SK-N-SH (cell line): ENCODE results near the gene SLC25A51. TPM values are rescaled to one million over a fixed set of nuclear protein-coding genes. Genes with fewer than 3 reads are reported as not detected.

Source experiments
- CTCF ChIA-PET: fragments of 300-600, 350-600 bp; formaldehyde crosslinking; extraction: SDS; loops from one replicate; lab custom pipeline; 2021; lab: Yijun Ruan, JAX
- POLR2A ChIA-PET: fragments of 350-600 bp; sonication (Branson Sonifier 250); formaldehyde crosslinking; extraction: SDS; loops from one replicate; lab custom pipeline; 2020; ENCODE audit warnings: antibody characterized with exemption, inconsistent platforms; lab: Yijun Ruan, JAX
- DNase-seq: peaks from one replicate; pipeline ENCODE4 v3.0.0; 2012
- H2AFZ ChIP-seq: fragments of 200-600 bp; sonication (generic); 2 replicates; pipeline ENCODE4 v1.8.1; 2016; ENCODE audit warnings: antibody characterized with exemption, mild to moderate bottlenecking, low read depth
- H3F3A ChIP-seq: fragments of 200-600 bp; sonication (generic); replicated peaks from 2 replicates; pipeline ENCODE3; 2016; ENCODE audit warnings: antibody characterized with exemption, mild to moderate bottlenecking; ENCODE audit not compliant: insufficient read depth
- H3K27ac ChIP-seq, 2 experiments: fragments of 200-500 bp in 1 of 2; fragments of 200-600 bp in 1 of 2; sonication (Bioruptor generic) in 1 of 2; sonication (generic), shearing (Covaris generic) in 1 of 2; 2 replicates each; pipeline versions ENCODE4 v1.5.1 to v1.6.1; 2014 to 2016; ENCODE audit warnings: low read depth in 2 of 2, inconsistent platforms in 1 of 2, low read length in 1 of 2, mild to moderate bottlenecking in 1 of 2, mixed read lengths in 1 of 2
- H3K27me3 ChIP-seq: fragments of 200-600 bp; sonication (generic), shearing (Covaris generic); 2 replicates; pipeline ENCODE4 v1.6.1; 2016; ENCODE audit warnings: mixed run types; ENCODE audit not compliant: insufficient read depth
- H3K36me3 ChIP-seq, 2 experiments: fragments of 200-500 bp in 1 of 2; fragments of 200-600 bp in 1 of 2; sonication (Bioruptor generic) in 1 of 2; sonication (generic) in 1 of 2; replicated peaks in 1 of 2; 2 replicates each; pipeline versions ENCODE3 to v1.5.1; 2014 to 2016; ENCODE audit warnings: low read length in 1 of 2, mild to moderate bottlenecking in 1 of 2; ENCODE audit not compliant: insufficient read depth in 2 of 2, control insufficient read depth in 1 of 2
- H3K4me1 ChIP-seq, 2 experiments: fragments of 200-500 bp in 1 of 2; fragments of 200-600 bp in 1 of 2; sonication (Bioruptor generic) in 1 of 2; sonication (generic), shearing (Covaris generic) in 1 of 2; 2 replicates each; pipeline versions ENCODE4 v1.5.1 to v1.6.1; 2014 to 2016; ENCODE audit warnings: low read depth in 1 of 2, low read length in 1 of 2, mixed run types in 1 of 2; ENCODE audit not compliant: insufficient read depth in 2 of 2, control insufficient read depth in 1 of 2
- H3K4me2 ChIP-seq: fragments of 200-600 bp; sonication (generic), shearing (Covaris generic); 2 replicates; pipeline ENCODE4 v1.6.1; 2017; ENCODE audit warnings: mixed run types
- H3K4me3 ChIP-seq, 2 experiments: fragments of 200-500 bp in 1 of 2; fragments of 200-600 bp in 1 of 2; sonication (Bioruptor generic) in 1 of 2; sonication (generic), shearing (Covaris generic) in 1 of 2; 2 replicates each; pipeline versions ENCODE4 v1.5.1 to v1.8.1; 2014 to 2016; ENCODE audit warnings: low read depth in 2 of 2, inconsistent platforms in 1 of 2, low read length in 1 of 2, mild to moderate bottlenecking in 1 of 2, mixed read lengths in 1 of 2, moderate library complexity in 1 of 2
- H3K79me2 ChIP-seq: fragments of 200-600 bp; sonication (generic); 2 replicates; pipeline ENCODE4 v1.8.1; 2017; ENCODE audit warnings: mild to moderate bottlenecking; ENCODE audit not compliant: insufficient read depth
- H3K9ac ChIP-seq: fragments of 200-600 bp; sonication (generic); 2 replicates; pipeline ENCODE4 v1.6.1; 2017; ENCODE audit warnings: mixed run types
- H3K9me2 ChIP-seq: fragments of 200-600 bp; sonication (generic); 2 replicates; pipeline ENCODE4 v1.6.1; 2017; ENCODE audit warnings: mixed run types
- H3K9me3 ChIP-seq: fragments of 200-600 bp; sonication (generic); 2 replicates; pipeline ENCODE4 v1.6.1; 2017; ENCODE audit warnings: mixed run types, mild to moderate bottlenecking, moderate library complexity
- H4K20me1 ChIP-seq: fragments of 200-600 bp; sonication (generic); 2 replicates; pipeline ENCODE4 v1.6.1; 2017; ENCODE audit warnings: mild to moderate bottlenecking, mixed run types; ENCODE audit not compliant: insufficient read depth
- CHD2 ChIP-seq: fragments of 150-350 bp; IDR thresholded peaks from 2 replicates; pipeline ENCODE4 v1.6.1; 2018; ENCODE audit warnings: low read length; ENCODE audit not compliant: partially characterized antibody
- EZH2phosphoT487 ChIP-seq: fragments of 200-600 bp; sonication (generic); IDR thresholded peaks from 2 replicates; pipeline ENCODE4 v1.6.1; 2017; ENCODE audit warnings: low read depth, mixed run types, mild to moderate bottlenecking, antibody characterized with exemption, moderate library complexity, borderline replicate concordance
- FOXM1 ChIP-seq: IDR thresholded peaks from 2 replicates; pipeline ENCODE4 v1.4.0; 2012; ENCODE audit warnings: low read depth, mild to moderate bottlenecking
- GATA2 ChIP-seq: sonication (generic); formaldehyde crosslinking; IDR thresholded peaks from 2 replicates; pipeline ENCODE4 v1.5.0; 2020; ENCODE audit warnings: mild to moderate bottlenecking, missing genetic modification reagents
- MXI1 ChIP-seq: IDR thresholded peaks from 2 replicates; pipeline ENCODE4 v1.6.1; 2012; ENCODE audit warnings: mild to moderate bottlenecking, low read depth, low read length, improper control_type of control experiment
- NFIC ChIP-seq: IDR thresholded peaks from 2 replicates; pipeline ENCODE4 v1.4.0; 2012; ENCODE audit warnings: borderline replicate concordance
- RAD21 ChIP-seq: IDR thresholded peaks from 2 replicates; pipeline ENCODE4 v1.6.1; 2012; ENCODE audit warnings: mild to moderate bottlenecking, low read length
- RCOR1 ChIP-seq: fragments of 150-350 bp; IDR thresholded peaks from 2 replicates; pipeline ENCODE4 v1.6.1; 2017; ENCODE audit warnings: antibody characterized with exemption, low read length
- TCF12 ChIP-seq: IDR thresholded peaks from 2 replicates; pipeline ENCODE4 v1.4.0; 2012
- USF1 ChIP-seq: IDR thresholded peaks from 2 replicates; pipeline ENCODE4 v1.4.0; 2012; ENCODE audit warnings: low read depth, borderline replicate concordance
- WGBS: methylation state at CpG from one replicate; pipeline ENCODE4 v1.1.6; 2017; ENCODE audit warnings: low lambda C conversion rate; 5-methylcytosine and 5-hydroxymethylcytosine counted together
- polyA plus RNA-seq, 3 experiments: library from polyadenylated mRNA; depleted of rRNA; stranded (reverse); fragments of >200 nt; gene quantifications; 2 replicates each; pipeline ENCODE4 v1.2.3, GENCODE V29; 2012
- TF ChIP-seq, protein P1 (sequence below): IDR thresholded peaks from 2 replicates; pipeline ENCODE4 v1.6.1; 2012; ENCODE audit warnings: mild to moderate bottlenecking, low read depth, low read length, moderate library complexity
- TF ChIP-seq, protein P2 (sequence below): IDR thresholded peaks from 2 replicates; pipeline ENCODE4; 2012
- TF ChIP-seq, protein P3 (sequence below): fragments of 150-350 bp; IDR thresholded peaks from 2 replicates; pipeline ENCODE4 v1.6.1; 2016; ENCODE audit warnings: mild to moderate bottlenecking, low read depth, low read length
- TF ChIP-seq, protein P4 (sequence below): fragments of 200-600 bp; sonication (generic); IDR thresholded peaks from 2 replicates; pipeline ENCODE4 v1.6.1; 2017; ENCODE audit warnings: antibody characterized with exemption, mild to moderate bottlenecking, moderate library complexity

Gene SLC25A51
- polyA plus RNA-seq, 1 of the 3 experiments (the other 2 are of a cell fraction), result 13.3 TPM

DNA sequence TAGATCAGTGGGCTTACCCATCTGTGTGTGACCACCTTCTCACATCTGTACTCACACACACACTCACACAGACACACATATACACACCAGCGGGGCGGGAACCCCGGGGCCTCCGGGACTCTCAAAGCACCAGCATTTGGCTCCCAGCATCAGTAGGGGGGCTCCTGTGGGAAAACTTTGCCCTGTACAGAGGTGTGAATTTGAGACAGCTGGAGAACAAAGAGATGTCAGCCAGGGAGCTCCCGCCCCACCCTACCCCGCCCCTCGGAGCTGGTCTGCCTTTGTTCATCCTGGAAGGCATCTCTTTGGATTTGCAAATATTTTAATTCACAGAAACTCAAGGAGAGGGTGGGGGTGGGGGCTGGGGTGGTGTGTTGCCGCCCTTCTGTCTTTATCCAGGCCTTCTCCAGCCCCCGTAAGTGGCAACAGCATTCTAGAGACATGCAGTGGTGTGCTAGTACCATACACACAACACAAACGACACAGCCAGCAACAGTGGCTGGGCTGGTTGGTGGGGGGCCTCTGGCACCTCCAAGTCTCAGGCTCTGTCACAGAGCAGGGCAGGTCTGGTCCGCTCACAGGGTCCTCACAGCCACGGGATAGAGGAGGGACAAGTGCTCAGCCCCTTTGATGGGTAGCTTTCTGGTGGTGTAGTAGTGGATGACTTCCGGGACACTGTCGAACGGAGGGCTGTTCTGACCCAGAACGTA lies 15.5 kb upstream of the SLC25A51 start:
- H3K27ac ChIP-seq, result no peak overlapping the region
- no peaks in the 10 kb centered on the region for H3K9me3 ChIP-seq
- ChIA-PET POLR2A (no interaction called here), CTCF (interaction anchor here (1.1 kb wide), 1 partner anchor 169 kb away, joined by 4 read pairs; no protein-coding TSS in a partner anchor)
- no peak overlapping the region for H3K9ac ChIP-seq
- no peaks in the 10 kb centered on the region for H4K20me1 ChIP-seq
- no peaks in the 10 kb centered on the region for H3K9me2 ChIP-seq
- no peaks in the 10 kb centered on the region for H3K27me3 ChIP-seq
- WGBS, result 97% methylated on average over 12 of the region's 16 CpGs
- peaks cover 12% of the 10 kb centered on the region for H3F3A ChIP-seq
- TF ChIP-seq, protein P1, sequence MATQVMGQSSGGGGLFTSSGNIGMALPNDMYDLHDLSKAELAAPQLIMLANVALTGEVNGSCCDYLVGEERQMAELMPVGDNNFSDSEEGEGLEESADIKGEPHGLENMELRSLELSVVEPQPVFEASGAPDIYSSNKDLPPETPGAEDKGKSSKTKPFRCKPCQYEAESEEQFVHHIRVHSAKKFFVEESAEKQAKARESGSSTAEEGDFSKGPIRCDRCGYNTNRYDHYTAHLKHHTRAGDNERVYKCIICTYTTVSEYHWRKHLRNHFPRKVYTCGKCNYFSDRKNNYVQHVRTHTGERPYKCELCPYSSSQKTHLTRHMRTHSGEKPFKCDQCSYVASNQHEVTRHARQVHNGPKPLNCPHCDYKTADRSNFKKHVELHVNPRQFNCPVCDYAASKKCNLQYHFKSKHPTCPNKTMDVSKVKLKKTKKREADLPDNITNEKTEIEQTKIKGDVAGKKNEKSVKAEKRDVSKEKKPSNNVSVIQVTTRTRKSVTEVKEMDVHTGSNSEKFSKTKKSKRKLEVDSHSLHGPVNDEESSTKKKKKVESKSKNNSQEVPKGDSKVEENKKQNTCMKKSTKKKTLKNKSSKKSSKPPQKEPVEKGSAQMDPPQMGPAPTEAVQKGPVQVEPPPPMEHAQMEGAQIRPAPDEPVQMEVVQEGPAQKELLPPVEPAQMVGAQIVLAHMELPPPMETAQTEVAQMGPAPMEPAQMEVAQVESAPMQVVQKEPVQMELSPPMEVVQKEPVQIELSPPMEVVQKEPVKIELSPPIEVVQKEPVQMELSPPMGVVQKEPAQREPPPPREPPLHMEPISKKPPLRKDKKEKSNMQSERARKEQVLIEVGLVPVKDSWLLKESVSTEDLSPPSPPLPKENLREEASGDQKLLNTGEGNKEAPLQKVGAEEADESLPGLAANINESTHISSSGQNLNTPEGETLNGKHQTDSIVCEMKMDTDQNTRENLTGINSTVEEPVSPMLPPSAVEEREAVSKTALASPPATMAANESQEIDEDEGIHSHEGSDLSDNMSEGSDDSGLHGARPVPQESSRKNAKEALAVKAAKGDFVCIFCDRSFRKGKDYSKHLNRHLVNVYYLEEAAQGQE, result no peak
- TF ChIP-seq CHD2 (no peak), GATA2 (CRISPR knock-in tag) (no peak), RCOR1 (no peak), FOXM1 (no peak), TCF12 (no peak), RAD21 (no peak), NFIC (no peak), MXI1 (no peak), EZH2phosphoT487 (no peak), USF1 (no peak)
- TF ChIP-seq, protein P2, sequence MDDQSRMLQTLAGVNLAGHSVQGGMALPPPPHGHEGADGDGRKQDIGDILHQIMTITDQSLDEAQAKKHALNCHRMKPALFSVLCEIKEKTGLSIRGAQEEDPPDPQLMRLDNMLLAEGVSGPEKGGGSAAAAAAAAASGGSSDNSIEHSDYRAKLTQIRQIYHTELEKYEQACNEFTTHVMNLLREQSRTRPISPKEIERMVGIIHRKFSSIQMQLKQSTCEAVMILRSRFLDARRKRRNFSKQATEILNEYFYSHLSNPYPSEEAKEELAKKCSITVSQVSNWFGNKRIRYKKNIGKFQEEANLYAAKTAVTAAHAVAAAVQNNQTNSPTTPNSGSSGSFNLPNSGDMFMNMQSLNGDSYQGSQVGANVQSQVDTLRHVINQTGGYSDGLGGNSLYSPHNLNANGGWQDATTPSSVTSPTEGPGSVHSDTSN, result no peak
- TF ChIP-seq, protein P3, sequence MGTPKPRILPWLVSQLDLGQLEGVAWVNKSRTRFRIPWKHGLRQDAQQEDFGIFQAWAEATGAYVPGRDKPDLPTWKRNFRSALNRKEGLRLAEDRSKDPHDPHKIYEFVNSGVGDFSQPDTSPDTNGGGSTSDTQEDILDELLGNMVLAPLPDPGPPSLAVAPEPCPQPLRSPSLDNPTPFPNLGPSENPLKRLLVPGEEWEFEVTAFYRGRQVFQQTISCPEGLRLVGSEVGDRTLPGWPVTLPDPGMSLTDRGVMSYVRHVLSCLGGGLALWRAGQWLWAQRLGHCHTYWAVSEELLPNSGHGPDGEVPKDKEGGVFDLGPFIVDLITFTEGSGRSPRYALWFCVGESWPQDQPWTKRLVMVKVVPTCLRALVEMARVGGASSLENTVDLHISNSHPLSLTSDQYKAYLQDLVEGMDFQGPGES, result no peak
- TF ChIP-seq, protein P4, sequence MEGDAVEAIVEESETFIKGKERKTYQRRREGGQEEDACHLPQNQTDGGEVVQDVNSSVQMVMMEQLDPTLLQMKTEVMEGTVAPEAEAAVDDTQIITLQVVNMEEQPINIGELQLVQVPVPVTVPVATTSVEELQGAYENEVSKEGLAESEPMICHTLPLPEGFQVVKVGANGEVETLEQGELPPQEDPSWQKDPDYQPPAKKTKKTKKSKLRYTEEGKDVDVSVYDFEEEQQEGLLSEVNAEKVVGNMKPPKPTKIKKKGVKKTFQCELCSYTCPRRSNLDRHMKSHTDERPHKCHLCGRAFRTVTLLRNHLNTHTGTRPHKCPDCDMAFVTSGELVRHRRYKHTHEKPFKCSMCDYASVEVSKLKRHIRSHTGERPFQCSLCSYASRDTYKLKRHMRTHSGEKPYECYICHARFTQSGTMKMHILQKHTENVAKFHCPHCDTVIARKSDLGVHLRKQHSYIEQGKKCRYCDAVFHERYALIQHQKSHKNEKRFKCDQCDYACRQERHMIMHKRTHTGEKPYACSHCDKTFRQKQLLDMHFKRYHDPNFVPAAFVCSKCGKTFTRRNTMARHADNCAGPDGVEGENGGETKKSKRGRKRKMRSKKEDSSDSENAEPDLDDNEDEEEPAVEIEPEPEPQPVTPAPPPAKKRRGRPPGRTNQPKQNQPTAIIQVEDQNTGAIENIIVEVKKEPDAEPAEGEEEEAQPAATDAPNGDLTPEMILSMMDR, result no peak
- peaks cover 27% of the 10 kb centered on the region; the same call in 1 of the 2 replicates for H3K79me2 ChIP-seq
- no peak overlapping the region for H3K4me3 ChIP-seq
- DNase-seq, result no peak
- H3K36me3 ChIP-seq, result peaks cover 14 to 53% of the 10 kb centered on the region in 2 experiments
- H2AFZ ChIP-seq, result no peak overlapping the region
- no peak overlapping the region for H3K4me2 ChIP-seq
- H3K4me1 ChIP-seq, result peaks cover 0 to 33% of the 10 kb centered on the region in 2 experiments; a peak in 1 of 4 replicates
